Vagina (tissue), 2 donors: ENCODE measurements around the gene WNK2.

Experiments used
- POLR2A ChIP-seq, 2 donors: fragments of 450-650 bp; IDR thresholded peaks; one replicate each; pipeline ENCODE4 v1.6.1; 2017; ENCODE audit warnings: antibody characterized with exemption in 2 of 2, mild to moderate bottlenecking in 2 of 2, moderate library complexity in 2 of 2
- POLR2AphosphoS5 ChIP-seq, 2 donors: sonication (generic); formaldehyde crosslinking; IDR thresholded peaks; one replicate each; pipeline ENCODE4 v1.9.0; 2017; ENCODE audit warnings: antibody characterized with exemption in 2 of 2, mild to moderate bottlenecking in 2 of 2, low read depth in 1 of 2; ENCODE audit not compliant: insufficient read depth in 1 of 2
- TF ChIP-seq, protein P1 (sequence below), 3 experiments: fragments of 450-650 bp in 2 of 3; fragments of 200-600 bp in 1 of 3; sonication (generic) in 1 of 3; IDR thresholded peaks; one replicate each; pipeline ENCODE4 v1.5.1; 2017 to 2019; ENCODE audit warnings: antibody characterized with exemption in 3 of 3, mild to moderate bottlenecking in 2 of 3, moderate library complexity in 2 of 3

DNA sequence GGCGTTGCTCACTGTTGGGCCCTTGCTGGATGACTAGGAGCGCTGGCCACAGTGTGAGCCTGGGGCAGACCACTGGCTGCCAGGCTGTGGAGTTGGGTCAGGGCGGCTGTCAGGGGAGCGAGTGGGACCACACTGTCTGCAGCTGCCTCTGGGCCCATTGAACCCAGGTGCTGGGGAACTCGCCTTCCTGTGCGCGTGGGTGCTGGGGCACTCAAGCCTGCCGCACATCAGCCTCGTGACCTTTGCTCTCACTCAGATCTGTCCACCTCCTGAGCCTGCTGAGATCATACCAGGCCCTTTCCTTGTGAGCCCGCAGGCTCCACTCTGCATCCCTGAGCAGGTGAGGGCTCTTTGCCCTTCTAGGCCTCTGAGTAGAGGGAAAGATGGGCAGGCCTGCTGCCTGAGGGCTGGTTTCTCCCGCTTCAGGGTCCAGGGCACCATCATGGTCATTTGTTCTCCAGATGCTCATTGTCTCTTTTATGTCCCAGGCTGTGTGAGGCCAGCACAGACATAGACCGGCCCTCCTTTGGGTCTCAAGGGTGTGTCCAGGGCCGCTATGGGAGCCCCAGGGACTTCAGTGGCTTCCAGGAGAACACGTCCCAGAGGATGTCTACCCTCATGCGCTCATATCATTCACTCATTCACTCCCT, 26.5 kb downstream of the WNK2 start:
- TF ChIP-seq POLR2AphosphoS5 (IDR thresholded peaks at IDR 0.05; ENCODE audit: insufficient read depth in 1 of 2, low read depth in 1 of 2) = no peak
- TF ChIP-seq POLR2A (IDR thresholded peaks at IDR 0.05) = no peak
- TF ChIP-seq, protein P1, sequence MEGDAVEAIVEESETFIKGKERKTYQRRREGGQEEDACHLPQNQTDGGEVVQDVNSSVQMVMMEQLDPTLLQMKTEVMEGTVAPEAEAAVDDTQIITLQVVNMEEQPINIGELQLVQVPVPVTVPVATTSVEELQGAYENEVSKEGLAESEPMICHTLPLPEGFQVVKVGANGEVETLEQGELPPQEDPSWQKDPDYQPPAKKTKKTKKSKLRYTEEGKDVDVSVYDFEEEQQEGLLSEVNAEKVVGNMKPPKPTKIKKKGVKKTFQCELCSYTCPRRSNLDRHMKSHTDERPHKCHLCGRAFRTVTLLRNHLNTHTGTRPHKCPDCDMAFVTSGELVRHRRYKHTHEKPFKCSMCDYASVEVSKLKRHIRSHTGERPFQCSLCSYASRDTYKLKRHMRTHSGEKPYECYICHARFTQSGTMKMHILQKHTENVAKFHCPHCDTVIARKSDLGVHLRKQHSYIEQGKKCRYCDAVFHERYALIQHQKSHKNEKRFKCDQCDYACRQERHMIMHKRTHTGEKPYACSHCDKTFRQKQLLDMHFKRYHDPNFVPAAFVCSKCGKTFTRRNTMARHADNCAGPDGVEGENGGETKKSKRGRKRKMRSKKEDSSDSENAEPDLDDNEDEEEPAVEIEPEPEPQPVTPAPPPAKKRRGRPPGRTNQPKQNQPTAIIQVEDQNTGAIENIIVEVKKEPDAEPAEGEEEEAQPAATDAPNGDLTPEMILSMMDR (IDR thresholded peaks at IDR 0.05) = no peak
